GM23338 (cell line): Measurements from ENCODE around the gene RSU1.

Source experiments
- CREB1 ChIP-seq: fragments of 250-450 bp; sonication (Bioruptor Pico); IDR thresholded peaks from 2 replicates; pipeline ENCODE4 v1.5.0; 2020; ENCODE audit warnings: low read depth, mild to moderate bottlenecking, moderate library complexity
- CTCF ChIP-seq, 2 experiments: fragments of 200-600 bp in 1 of 2; sonication (generic) in 1 of 2; conservative IDR thresholded peaks; 2 replicates each; pipeline versions ENCODE4 v1.5.1 to v1.6.1; 2016 to 2017; ENCODE audit warnings: antibody characterized with exemption in 2 of 2, low read depth in 2 of 2, mild to moderate bottlenecking in 2 of 2, moderate library complexity in 1 of 2
- ETS1 ChIP-seq: IDR thresholded peaks from 2 replicates; pipeline ENCODE4 v1.6.1; 2016; ENCODE audit warnings: antibody characterized with exemption
- EZH2 ChIP-seq: fragments of 200-600 bp; sonication (generic); IDR thresholded peaks from one replicate; pipeline ENCODE4 v1.8.0; 2017; ENCODE audit warnings: antibody characterized with exemption, mild to moderate bottlenecking, low read depth; ENCODE audit not compliant: unreplicated experiment
- EZH2phosphoT487 ChIP-seq: fragments of 200-600 bp; sonication (generic); IDR thresholded peaks from one replicate; pipeline ENCODE4 v1.8.1; 2018; ENCODE audit warnings: antibody characterized with exemption; ENCODE audit not compliant: unreplicated experiment
- JUNB ChIP-seq: IDR thresholded peaks from one replicate; pipeline ENCODE4 v1.6.1; 2016; ENCODE audit warnings: antibody characterized with exemption; ENCODE audit not compliant: unreplicated experiment
- NANOG ChIP-seq: IDR thresholded peaks from 2 replicates; pipeline ENCODE4 v1.6.1; 2016; ENCODE audit warnings: antibody characterized with exemption, borderline replicate concordance
- POLR2AphosphoS5 ChIP-seq: IDR thresholded peaks from 2 replicates; pipeline ENCODE4 v1.6.1; 2016; ENCODE audit warnings: antibody characterized with exemption, low read depth
- REST ChIP-seq: IDR thresholded peaks from one replicate; pipeline ENCODE4 v1.6.1; 2018; ENCODE audit warnings: antibody characterized with exemption; ENCODE audit not compliant: unreplicated experiment
- STAT1 ChIP-seq: IDR thresholded peaks from one replicate; pipeline ENCODE4 v1.6.1; 2016; ENCODE audit warnings: antibody characterized with exemption; ENCODE audit not compliant: unreplicated experiment
- ZNF114 ChIP-seq: fragments of 250-450 bp; sonication (Bioruptor Pico); IDR thresholded peaks from 2 replicates; pipeline ENCODE4 v1.5.0; 2020; ENCODE audit warnings: mild to moderate bottlenecking, moderate library complexity
- TF ChIP-seq, protein P1 (sequence below): fragments of 250-450 bp; sonication (Bioruptor Pico); IDR thresholded peaks from 2 replicates; pipeline ENCODE4 v1.5.0; 2020; ENCODE audit warnings: mild to moderate bottlenecking, moderate library complexity

DNA sequence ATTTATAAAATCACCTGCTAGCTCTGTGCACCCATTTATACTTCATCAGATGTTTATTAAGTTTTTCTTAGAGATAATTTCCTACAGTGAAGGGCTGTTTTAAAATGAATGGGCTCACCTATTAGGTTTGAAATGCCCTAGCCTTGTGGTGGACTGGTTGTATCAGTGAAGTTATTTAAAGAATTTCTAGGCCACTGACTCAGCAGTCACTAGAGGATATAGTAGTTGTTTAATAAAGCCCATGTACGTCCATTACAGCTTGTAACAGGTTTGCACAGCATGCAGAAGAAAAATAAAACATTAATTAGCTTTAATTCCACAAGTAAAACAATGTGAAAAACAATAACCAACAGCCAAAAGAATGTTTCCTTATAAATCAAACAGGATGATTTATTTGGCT, 128.0 kb downstream of the RSU1 start:
- TF ChIP-seq EZH2 (no peak), CTCF (conservative IDR thresholded peaks at IDR 0.05; ENCODE audit: low read depth in 2 of 2) (no peak), REST (no peak), POLR2AphosphoS5 (no peak), CREB1 (no peak), JUNB (no peak), EZH2phosphoT487 (no peak), ETS1 (no peak), ZNF114 (no peak), STAT1 (no peak), NANOG (no peak)
- TF ChIP-seq, protein P1, sequence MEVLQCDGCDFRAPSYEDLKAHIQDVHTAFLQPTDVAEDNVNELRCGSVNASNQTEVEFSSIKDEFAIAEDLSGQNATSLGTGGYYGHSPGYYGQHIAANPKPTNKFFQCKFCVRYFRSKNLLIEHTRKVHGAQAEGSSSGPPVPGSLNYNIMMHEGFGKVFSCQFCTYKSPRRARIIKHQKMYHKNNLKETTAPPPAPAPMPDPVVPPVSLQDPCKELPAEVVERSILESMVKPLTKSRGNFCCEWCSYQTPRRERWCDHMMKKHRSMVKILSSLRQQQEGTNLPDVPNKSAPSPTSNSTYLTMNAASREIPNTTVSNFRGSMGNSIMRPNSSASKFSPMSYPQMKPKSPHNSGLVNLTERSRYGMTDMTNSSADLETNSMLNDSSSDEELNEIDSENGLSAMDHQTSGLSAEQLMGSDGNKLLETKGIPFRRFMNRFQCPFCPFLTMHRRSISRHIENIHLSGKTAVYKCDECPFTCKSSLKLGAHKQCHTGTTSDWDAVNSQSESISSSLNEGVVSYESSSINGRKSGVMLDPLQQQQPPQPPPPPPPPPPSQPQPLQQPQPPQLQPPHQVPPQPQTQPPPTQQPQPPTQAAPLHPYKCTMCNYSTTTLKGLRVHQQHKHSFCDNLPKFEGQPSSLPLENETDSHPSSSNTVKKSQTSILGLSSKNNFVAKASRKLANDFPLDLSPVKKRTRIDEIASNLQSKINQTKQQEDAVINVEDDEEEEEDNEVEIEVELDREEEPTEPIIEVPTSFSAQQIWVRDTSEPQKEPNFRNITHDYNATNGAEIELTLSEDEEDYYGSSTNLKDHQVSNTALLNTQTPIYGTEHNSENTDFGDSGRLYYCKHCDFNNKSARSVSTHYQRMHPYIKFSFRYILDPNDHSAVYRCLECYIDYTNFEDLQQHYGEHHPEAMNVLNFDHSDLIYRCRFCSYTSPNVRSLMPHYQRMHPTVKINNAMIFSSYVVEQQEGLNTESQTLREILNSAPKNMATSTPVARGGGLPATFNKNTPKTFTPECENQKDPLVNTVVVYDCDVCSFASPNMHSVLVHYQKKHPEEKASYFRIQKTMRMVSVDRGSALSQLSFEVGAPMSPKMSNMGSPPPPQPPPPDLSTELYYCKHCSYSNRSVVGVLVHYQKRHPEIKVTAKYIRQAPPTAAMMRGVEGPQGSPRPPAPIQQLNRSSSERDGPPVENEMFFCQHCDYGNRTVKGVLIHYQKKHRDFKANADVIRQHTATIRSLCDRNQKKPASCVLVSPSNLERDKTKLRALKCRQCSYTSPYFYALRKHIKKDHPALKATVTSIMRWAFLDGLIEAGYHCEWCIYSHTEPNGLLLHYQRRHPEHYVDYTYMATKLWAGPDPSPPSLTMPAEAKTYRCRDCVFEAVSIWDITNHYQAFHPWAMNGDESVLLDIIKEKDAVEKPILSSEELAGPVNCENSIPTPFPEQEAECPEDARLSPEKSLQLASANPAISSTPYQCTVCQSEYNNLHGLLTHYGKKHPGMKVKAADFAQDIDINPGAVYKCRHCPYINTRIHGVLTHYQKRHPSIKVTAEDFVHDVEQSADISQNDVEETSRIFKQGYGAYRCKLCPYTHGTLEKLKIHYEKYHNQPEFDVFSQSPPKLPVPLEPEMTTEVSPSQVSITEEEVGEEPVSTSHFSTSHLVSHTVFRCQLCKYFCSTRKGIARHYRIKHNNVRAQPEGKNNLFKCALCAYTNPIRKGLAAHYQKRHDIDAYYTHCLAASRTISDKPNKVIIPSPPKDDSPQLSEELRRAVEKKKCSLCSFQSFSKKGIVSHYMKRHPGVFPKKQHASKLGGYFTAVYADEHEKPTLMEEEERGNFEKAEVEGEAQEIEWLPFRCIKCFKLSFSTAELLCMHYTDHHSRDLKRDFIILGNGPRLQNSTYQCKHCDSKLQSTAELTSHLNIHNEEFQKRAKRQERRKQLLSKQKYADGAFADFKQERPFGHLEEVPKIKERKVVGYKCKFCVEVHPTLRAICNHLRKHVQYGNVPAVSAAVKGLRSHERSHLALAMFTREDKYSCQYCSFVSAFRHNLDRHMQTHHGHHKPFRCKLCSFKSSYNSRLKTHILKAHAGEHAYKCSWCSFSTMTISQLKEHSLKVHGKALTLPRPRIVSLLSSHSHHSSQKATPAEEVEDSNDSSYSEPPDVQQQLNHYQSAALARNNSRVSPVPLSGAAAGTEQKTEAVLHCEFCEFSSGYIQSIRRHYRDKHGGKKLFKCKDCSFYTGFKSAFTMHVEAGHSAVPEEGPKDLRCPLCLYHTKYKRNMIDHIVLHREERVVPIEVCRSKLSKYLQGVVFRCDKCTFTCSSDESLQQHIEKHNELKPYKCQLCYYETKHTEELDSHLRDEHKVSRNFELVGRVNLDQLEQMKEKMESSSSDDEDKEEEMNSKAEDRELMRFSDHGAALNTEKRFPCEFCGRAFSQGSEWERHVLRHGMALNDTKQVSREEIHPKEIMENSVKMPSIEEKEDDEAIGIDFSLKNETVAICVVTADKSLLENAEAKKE = no peak
